ENCODE results near the gene DPEP1.
"Not testable (repeated sequence)": the region's sequence is repeated elsewhere in the genome, so short reads cannot be mapped to it uniquely, and the experiment has no call there.

DNA sequence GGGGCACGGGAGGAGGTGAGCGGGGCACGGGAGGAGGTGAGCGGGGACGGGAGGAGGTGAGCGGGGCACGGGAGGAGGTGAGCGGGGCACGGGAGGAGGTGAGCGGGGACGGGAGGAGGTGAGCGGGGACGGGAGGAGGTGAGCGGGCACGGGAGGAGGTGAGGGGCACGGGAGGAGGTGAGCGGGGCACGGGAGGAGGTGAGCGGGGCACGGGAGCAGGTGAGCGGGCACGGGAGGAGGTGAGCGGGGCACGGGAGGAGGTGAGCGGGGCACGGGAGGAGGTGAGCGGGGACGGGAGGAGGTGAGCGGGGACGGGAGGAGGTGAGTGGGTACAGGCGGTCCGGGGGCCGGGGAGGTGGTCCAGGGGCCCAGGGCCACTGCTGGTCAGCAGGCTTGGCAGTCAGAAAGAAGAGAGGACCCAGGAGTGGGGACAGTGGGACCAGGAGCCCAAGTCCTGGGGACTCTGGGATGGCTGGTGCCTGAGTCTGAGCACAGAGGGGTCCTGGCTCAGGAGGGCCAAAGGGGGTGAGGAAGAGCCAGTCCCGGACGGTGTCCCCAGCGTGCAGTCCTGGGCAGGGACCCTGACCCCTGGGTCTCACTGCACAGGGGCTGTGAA is 42.4 kb upstream of the DPEP1 start:
- TF ChIP-seq, protein P1, sequence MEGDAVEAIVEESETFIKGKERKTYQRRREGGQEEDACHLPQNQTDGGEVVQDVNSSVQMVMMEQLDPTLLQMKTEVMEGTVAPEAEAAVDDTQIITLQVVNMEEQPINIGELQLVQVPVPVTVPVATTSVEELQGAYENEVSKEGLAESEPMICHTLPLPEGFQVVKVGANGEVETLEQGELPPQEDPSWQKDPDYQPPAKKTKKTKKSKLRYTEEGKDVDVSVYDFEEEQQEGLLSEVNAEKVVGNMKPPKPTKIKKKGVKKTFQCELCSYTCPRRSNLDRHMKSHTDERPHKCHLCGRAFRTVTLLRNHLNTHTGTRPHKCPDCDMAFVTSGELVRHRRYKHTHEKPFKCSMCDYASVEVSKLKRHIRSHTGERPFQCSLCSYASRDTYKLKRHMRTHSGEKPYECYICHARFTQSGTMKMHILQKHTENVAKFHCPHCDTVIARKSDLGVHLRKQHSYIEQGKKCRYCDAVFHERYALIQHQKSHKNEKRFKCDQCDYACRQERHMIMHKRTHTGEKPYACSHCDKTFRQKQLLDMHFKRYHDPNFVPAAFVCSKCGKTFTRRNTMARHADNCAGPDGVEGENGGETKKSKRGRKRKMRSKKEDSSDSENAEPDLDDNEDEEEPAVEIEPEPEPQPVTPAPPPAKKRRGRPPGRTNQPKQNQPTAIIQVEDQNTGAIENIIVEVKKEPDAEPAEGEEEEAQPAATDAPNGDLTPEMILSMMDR (IDR thresholded peaks at IDR 0.05 in 8 of 11, conservative IDR thresholded peaks at IDR 0.05 in 3 of 11), result not testable (repeated sequence)
- TF ChIP-seq POLR2A, POLR2AphosphoS5 (IDR thresholded peaks at IDR 0.05): not testable (repeated sequence)

All from spleen (tissue), 7 donors.